NCI-H2227 (cell line): ENCODE measurements around the gene S100A3.
"Not testable (repeated sequence)": the region's sequence is repeated elsewhere in the genome, so short reads cannot be mapped to it uniquely, and the experiment has no call there.

Experiments used
- DNase-seq: peaks from one replicate; lab custom pipeline; 2025; ENCODE audit not compliant: unreplicated experiment; lab: John Stamatoyannopoulos, UW

S100A3 gene

GRCh38 chr1:153535242-153536011 lies 13.6 kb downstream of the S100A3 start, which contains the start of gene S100A6:
Gene S100A6, minus strand, starts transcription at chr1:153535991. Its CDS starts 652 bp downstream, at chr1:153535339.
- no peak for DNase-seq

- DNase-seq: no peak
Observed at GRCh38 chr1:153534925-153535241, 14.2 kb downstream of the S100A3 start.

- DNase-seq: no peak
Observed at GRCh38 chr1:153534226-153534924, 14.7 kb downstream of the S100A3 start.

GRCh38 chr1:153533689-153534201 lies 15.3 kb downstream of the S100A3 start:
- DNase-seq: peak; percentile 14

GRCh38 chr1:153532769-153533599 lies 16.1 kb downstream of the S100A3 start:
- peak; percentile 90 for DNase-seq

GRCh38 chr1:153532181-153532580 lies 16.9 kb downstream of the S100A3 start:
- DNase-seq: no peak

- DNase-seq: no peak
Observed at GRCh38 chr1:153531638-153532037, 17.4 kb downstream of the S100A3 start.

- no peak for DNase-seq
Observed at GRCh38 chr1:153527683-153528040, 21.4 kb downstream of the S100A3 start.

- DNase-seq: no peak
Observed at GRCh38 chr1:153527023-153527682, 21.9 kb downstream of the S100A3 start.

GRCh38 chr1:153526132-153526543 lies 22.9 kb downstream of the S100A3 start:
- no peak for DNase-seq

- DNase-seq: no peak
Observed at GRCh38 chr1:153525088-153525728, 23.9 kb downstream of the S100A3 start.

GRCh38 chr1:153522353-153523048 lies 26.6 kb downstream of the S100A3 start:
- not testable (repeated sequence) for DNase-seq

GRCh38 chr1:153521808-153522207 lies 27.2 kb downstream of the S100A3 start:
- DNase-seq: not testable (repeated sequence)

- DNase-seq: no peak
Observed at GRCh38 chr1:153520818-153521476, 28.1 kb downstream of the S100A3 start.

GRCh38 chr1:153520137-153520691 lies 28.8 kb downstream of the S100A3 start:
- DNase-seq: not testable (repeated sequence)

- DNase-seq: no peak
Observed at GRCh38 chr1:153519242-153519641, 29.8 kb downstream of the S100A3 start.

- DNase-seq: no peak
Observed at GRCh38 chr1:153515504-153516394, 33.3 kb downstream of the S100A3 start.

- DNase-seq: no peak
Observed at GRCh38 chr1:153513666-153514065, 35.4 kb downstream of the S100A3 start.
